ENCODE measurements around the gene NEDD4.
"Not testable (repeated sequence)": the region's sequence is repeated elsewhere in the genome, so short reads cannot be mapped to it uniquely, and the experiment has no call there.

NEDD4 gene

DNA sequence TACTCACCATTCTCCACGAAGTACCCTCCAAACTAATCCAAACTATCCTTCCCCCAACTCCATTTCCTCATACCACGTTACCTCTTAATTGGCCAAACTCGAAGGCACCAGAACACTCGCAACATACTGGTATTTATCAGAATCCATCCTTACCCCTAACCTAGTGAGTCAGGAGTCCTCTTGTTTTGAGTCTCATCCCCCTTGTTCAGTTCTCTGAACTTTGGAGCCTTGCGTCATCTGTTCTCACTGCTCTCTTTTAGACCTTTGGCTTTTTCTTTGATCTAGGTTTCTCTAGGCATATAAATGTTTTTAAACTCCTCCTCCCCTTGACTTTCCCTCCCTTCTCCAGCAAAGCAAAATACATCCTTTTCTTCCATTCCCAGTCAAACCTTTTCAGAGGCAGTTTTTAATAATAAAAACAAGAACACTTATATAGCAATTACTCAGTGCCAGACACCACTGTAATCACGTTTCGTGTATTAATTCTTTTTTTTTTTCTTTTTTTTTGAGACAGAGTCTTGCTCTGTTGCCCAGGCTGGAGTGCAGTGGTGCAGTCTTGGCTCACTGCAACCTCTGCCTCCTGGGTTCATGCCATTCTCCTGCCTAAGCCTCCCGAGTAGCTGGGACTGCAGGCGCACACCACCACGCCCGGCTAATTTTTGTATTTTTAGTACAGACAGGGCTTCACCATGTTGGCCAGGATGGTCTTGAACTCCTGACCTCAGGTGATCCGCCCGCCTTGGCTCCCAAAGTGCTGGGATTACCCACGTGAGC is 40.7 kb downstream of the NEDD4 start:
- DNase-seq = not testable (repeated sequence)

DNA sequence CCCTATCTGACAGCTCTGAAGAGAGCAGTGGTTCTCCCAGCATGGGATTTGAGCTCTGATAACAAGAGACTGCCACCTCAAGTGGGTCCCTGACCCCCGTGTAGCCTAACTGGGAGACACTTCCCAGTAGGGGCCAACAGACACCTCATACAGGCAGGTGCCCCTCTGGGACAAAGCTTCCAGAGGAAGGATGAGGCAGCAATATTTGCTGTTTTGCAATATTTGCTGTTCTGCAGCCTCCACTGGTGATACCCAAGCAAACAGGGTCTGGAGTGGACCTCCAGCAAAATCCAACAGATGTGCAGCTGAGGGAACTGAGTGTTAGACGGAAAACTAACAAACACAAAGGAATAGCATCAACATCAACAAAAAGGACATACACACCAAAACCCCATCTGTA is 48.8 kb downstream of the NEDD4 start:
- DNase-seq = not testable (repeated sequence)

GRCh38 chr15:55942332-55942731 is 51.1 kb downstream of the NEDD4 start:
- no peak for DNase-seq

- DNase-seq = no peak
Measured at GRCh38 chr15:55937040-55937439, 56.4 kb downstream of the NEDD4 start.

GRCh38 chr15:55928955-55929354 is 64.5 kb downstream of the NEDD4 start:
- DNase-seq = no peak

- DNase-seq = no peak
Measured at GRCh38 chr15:55921744-55922143, 71.7 kb downstream of the NEDD4 start.

DNA sequence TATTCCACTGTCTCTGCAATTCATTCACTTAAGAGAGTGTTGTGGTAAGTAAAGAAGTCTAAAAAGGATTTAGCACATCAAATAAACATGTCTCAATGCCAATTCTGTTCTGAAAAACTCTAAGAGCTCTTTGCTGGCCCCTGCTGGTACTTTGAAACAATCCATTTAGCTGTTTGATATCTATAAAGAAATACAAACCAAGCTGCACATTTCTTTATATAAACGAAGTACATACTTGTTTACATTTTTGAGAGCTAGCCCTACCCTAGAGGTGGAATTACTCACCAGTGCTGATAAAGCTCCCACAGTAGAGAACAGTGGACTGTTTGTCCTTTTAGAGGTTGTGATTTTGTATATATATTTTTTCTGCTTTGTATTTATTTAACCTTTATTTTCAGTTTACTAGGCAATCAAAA is 75.5 kb downstream of the NEDD4 start:
- DNase-seq = no peak

DNA sequence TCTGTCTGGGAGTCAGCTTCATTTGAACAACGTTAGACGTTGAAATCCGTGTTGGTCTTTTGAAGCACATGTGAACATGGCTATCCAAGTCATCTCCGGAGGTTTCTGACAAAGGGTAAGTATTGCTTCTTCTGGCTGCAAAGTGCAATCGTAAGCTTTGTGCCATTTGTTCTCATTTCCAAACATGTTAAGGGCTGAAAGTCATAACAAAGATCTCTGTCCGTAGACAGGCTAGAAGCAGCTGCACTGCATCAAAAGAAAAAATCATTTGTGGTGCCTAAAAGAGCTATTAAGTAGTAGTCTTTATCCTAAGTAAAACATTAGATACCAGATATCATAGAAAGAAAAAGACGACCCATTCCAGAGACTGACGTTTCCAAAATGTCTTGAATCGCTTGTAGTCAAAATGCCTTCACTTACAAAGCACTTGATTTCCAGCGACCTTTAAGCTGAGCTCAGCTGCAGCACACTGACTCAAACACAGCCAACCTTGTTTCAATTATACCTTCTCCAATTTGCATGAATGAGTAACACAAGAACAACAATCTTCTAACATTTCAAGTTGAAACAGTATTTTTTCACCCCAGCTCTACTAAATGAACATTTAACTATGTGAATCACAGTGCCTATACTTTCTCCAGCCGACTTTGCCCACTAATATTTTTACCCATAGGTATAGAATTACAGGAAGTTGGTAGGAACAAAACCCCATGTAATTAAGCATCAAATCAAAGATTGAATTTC is 76.6 kb downstream of the NEDD4 start:
- no peak for DNase-seq

DNA sequence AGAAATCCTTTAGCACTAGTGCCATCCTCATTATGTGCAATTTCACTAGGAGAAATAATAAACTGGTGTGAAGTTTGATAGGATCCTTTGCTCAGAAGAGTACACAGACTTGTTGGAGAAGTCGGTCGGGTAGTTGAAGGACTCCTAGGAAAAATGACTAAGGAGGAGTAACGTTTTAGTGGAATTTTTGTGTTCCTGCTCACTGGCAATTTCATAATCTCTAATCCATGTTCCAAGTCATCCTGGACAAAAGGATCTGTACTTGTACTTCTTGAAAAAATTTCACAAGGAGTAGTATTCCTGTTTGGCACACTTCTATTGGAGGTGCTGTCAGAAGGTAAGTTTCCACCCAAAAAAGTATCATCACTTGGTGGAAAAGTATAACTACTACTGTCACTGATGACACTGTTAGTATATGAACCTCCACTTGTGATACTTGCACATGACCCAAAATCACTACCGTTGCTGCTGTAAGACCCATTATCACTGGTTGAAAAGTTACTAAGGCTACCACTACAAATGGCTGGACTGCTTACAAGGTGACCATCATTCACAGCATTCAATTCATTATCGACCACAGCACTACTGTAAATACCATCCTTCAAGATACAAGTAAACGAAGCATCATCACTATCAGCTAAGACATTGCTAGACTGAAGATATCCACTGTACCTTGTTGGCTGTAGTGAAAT is 77.4 kb downstream of the NEDD4 start:
- no peak for DNase-seq

- no peak for DNase-seq
Measured at GRCh38 chr15:55915221-55915620, 78.2 kb downstream of the NEDD4 start.

GRCh38 chr15:55914446-55914845 is 79.0 kb downstream of the NEDD4 start:
- DNase-seq = no peak

DNA sequence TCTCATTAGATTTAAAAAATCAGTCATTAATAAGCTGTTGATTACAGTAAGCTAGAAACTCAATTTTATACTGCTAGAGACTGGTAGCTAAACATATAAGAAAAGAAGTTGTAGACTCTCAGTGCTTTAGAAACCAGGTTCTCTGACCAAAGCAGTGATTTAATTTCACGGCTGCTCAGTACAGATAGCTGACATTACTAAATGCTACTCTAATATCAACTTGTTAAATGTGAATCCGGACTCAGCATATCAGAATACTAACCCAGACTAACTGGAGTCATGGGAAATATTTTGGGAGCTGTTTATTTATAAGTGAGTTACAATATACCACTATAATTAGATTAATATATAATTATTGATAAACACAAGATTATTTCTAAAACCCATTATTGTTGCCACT is 80.4 kb downstream of the NEDD4 start:
- no peak for DNase-seq

DNA sequence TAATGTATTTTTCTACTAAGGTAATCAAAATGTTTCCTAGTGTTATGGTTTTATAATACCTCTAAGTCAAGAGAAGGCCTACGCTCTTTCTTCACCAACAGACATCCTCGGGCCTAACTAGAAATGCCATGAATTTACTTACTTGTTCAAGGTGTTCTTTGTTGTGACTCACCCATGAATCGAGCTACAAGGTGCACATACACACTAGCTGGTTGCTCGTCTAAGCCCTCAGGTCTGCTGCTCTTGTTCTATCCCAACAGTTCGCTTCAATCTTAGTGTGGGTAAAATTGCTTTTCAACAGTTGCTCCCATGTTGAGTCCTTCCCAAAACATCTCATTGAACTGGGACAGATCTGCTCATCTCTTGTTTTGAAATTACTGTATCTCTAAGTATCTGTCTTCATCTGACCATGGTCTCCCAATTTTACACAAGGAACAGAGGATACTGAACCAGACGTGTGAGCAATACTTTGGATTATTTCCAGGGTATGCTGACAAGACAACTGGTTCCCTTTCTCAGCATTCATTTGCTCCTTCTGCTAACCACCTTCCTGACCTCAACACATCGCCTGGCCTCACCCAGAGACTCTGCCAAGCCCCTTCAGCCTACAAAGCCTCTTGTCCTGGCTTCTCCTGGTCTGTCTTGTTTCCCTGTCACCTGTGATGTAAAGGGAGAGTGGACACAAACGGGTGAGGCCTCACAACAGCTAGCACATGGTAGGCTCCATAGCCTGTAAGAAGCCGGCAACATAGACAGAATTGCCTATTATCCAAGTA is 84.2 kb downstream of the NEDD4 start:
- DNase-seq = no peak

GRCh38 chr15:55907797-55908196 is 85.6 kb downstream of the NEDD4 start:
- no peak for DNase-seq

- DNase-seq = no peak
Measured at GRCh38 chr15:55902981-55903380, 90.4 kb downstream of the NEDD4 start.

- DNase-seq = no peak
Measured at GRCh38 chr15:55900019-55900418, 93.4 kb downstream of the NEDD4 start.

GRCh38 chr15:55899537-55899936 is 93.9 kb downstream of the NEDD4 start:
- DNase-seq = no peak

- DNase-seq = no peak
Measured at GRCh38 chr15:55897560-55898336, 95.7 kb downstream of the NEDD4 start.

DNA sequence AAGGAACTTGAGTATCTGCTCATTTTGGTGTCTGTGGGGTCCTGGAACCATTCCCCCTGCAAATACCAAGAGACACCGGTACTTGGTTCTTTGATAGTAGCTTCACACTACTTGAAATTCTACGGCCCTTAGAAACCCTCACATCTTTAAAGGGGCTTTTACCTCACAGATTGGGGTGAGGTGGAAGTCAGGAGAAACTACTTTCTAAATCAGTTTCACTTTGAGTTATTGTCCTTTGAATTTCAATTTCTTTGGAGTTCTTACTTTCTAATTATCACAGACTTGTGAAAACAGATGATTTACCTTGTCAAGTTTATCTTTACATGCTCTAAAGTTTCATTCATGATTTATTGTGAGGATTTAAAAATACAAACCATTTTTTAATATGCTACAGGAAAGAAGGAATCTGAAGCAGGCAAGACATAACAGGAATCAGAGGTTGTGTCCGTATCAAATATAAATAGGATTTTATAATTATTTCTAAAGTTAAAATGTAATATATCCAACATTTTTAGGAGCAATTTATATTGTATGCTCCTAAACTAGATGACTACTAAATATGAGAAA is 98.9 kb downstream of the NEDD4 start:
- DNase-seq = no peak

- no peak for DNase-seq
Measured at GRCh38 chr15:55893852-55894251, 99.6 kb downstream of the NEDD4 start.

GRCh38 chr15:55891196-55891595 is 102.2 kb downstream of the NEDD4 start:
- no peak for DNase-seq

- DNase-seq = no peak
Measured at GRCh38 chr15:55884223-55884622, 109.2 kb downstream of the NEDD4 start.

All from CD4-positive, alpha-beta T cell treated with Interferon gamma for 1 hour (primary cell).